Urothelium cell line (cell line): ENCODE results near the gene NCAM1.
A peak's percentile ranks its signal among the peaks of the same experiment; 100 is the strongest.

Experiments
- DNase-seq: peaks from one replicate; pipeline ENCODE4 v3.0.0; 2011; ENCODE audit warnings: low spot score, mixed read lengths
- FAIRE-seq: peaks from 2 replicates; lab custom pipeline; 2011; peaks lifted over from hg19 to GRCh38; lab: Jason Lieb, UNC

The NCAM1 gene

GRCh38 chr11:113193016-113193415 is 231.8 kb downstream of the NCAM1 start:
- DNase-seq = no peak
- FAIRE-seq = no peak

DNA sequence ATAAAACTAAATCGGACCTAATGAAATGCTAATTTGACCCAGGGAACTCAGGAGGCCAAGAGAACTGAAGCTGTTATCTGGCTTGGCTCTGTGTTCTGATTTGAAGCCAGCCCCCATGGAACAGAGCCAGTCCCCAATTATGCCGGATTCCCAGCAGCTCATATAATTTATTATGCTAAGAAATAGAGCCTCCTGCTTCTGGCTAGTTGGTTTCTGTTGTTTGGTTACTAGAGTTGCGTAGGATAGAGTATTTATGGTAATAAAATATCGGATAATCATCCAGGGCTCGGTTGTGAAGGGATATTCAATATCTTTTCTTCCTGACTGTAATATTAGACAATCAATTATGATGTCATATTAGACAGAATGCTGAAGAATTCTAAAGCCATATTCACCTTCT is 232.7 kb downstream of the NCAM1 start:
- no peak for FAIRE-seq
- DNase-seq = no peak

DNA sequence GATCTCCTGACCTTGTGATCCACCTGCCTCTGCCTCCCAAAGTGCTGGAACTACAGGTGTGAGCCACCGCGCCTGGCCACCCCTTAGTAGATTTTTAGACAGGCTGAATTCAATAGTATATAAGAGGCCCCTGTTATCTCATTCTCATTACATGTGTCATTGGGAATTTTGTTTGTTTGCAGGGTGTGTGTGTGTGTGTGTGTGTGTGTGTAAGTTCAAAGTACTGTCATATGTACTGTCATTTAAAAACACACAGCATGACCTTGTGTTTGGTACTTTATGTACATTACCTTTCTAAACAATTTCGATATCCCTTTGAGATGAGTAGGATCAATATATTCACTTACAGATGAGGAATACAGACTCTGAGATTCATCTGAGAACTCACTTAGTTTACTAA is 234.5 kb downstream of the NCAM1 start:
- FAIRE-seq (no peak), DNase-seq (no peak)

GRCh38 chr11:113197446-113197845 is 236.2 kb downstream of the NCAM1 start:
- FAIRE-seq = peak; percentile 27
- DNase-seq = no peak

GRCh38 chr11:113198972-113199661 is 237.9 kb downstream of the NCAM1 start:
- FAIRE-seq = no peak

GRCh38 chr11:113199866-113200265 is 238.6 kb downstream of the NCAM1 start:
- no peak for FAIRE-seq
- DNase-seq = no peak

More at GRCh38 chr11:113198972-113199661, 237.9 kb downstream of the NCAM1 start:
- no peak for DNase-seq

DNA sequence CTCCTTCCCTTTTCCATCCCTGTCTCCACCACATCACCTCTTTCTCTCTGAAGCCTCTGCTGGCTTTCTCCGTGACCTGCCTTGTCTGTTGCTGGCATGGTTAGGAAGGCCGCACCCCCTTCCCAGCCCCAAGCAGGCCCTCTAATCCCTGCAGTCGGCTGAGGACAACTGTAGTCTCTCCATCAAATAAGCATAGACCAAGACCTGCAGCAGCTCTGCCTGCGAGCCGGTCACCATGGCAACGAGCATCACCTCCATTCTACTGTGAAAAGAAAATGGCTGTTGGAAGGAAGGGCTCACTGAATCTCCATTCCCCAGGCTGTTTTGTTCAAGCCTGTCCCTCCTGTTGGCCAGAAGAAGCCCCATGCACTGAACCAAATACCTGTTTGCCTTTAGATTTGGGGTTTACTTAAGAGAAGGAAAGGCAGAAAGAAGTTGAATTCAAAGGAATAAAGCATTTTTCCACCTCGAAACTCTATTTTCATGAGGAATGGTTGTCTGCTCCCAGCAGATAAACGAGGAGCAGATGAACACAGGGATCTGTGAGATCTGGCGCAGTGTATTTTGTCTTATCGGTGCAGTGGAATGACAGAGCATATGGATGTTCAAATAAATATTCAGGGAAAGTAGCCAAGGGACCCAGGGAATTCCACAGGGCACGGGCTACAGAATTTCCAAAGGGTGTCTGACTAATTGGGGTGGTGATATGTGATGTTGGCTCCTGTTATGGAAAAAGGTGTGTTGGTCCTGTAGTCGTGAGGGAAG is 240.0 kb downstream of the NCAM1 start:
- no peak for DNase-seq
- no peak for FAIRE-seq

DNA sequence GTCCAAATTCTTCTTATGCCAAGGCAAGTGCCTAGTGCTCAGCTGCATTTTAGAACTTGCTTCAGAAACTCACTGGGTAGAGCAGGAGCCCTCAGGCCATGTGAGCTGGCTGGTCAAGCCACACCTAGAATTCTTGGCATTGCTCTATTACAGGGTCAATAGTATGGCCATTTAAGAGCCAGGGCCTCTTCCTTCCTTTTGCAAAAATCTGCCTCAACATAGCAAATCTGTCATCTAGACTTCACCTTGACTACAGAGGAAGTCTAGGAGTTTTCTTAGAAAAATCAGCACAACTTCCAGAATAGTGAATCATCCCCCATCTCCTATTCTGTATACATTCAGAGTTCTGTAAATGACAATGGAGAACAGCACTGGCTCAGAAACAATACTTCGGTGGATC is 241.2 kb downstream of the NCAM1 start:
- FAIRE-seq (no peak), DNase-seq (no peak)

DNA sequence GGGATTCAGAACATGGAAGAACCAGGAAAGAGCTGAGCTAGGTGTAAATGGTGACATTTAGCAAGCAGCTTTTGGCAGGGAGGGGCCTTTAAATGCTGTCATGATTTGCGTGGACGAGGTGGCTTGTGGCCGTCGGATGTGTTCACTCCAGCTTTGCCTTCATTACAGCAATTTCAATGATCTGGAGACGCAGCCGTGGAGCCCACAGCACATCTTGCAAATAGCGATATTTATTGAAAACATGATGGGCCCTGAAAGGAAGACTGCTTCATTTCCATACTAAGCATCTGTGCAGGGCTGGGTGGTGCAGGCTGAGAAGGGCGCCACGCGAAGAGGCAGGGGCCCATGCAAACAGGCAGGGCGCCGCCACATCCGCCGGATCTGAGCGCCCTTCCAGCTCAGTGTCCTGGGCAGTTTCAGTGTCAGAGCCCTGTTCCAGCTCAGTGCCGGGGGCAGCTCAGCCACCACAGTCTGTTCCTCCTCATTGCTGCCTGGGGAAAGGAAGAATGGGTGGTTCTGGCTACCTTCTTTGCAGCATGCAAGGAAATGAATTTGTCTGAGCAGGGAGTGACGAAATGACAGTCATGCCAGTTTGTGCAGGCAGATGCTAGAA is 242.0 kb downstream of the NCAM1 start:
- DNase-seq (no peak), FAIRE-seq (no peak)

- peak; percentile 61 for FAIRE-seq
- DNase-seq = peak; percentile 57
These were observed 243.1 kb downstream of the NCAM1 start for GRCh38 chr11:113204280-113204679.

DNA sequence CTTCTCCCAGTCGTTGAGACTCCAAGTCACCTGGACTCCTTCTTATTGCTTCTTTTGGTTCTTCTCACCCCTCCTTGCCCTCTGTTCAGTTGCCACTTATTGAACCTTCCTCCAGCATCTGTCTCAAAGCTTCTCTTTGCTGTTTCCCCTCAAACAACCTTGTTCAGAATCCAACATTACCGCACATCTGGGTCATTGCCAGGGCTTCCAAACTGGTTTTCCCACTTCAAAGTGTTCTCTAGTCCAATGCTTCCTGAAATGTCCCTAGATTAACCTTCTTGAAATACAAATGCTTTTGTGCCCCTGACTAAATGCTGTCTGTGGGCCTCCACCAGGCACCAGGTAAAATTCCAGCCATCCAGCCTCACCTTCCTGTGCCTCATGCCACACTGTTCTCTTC is 252.3 kb downstream of the NCAM1 start:
- DNase-seq = no peak
- FAIRE-seq = no peak

GRCh38 chr11:113222241-113222640 is 261.0 kb downstream of the NCAM1 start:
- no peak for DNase-seq
- FAIRE-seq = peak; percentile 69

GRCh38 chr11:113234888-113235287 is 273.7 kb downstream of the NCAM1 start:
- FAIRE-seq (no peak), DNase-seq (no peak)

DNA sequence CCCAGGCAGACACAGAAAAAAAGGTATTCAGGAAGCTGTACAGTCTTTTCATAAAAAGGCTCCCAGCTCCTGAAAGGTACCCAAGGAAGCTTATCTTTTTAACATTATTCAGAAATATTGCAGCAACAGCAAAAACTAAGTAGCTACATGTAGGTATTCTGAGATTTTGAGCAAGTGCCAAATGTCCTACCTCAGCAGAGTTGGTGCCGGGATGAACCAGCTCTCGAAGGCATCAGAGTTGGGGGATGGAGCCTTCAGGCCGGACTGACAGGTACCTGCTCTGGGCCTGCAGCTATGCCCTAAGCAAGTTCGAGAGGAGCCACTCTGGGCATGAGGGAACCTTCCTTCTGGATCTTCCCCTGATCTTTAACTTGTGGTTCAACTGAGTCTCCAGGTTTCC is 276.0 kb downstream of the NCAM1 start:
- DNase-seq (no peak), FAIRE-seq (no peak)

DNA sequence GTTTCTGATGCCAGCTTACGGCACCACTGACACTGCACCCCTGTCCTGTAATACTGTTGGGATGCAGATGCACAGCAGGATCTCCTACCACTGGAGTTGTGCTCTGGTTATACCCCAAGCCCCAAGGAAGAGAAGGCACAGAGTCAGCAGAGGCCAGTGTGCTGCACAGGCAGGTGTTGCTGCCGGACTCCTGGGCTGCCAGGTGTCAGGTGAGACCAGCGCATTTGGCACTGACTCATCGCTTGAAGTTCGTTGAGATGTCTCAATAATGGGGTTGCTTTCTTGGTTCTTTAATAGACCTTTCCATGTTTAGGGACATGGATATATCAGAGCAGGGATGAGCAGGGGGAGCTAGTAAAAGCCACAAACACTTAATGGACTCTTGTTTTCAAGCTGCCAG is 277.5 kb downstream of the NCAM1 start:
- FAIRE-seq (no peak), DNase-seq (no peak)

DNA sequence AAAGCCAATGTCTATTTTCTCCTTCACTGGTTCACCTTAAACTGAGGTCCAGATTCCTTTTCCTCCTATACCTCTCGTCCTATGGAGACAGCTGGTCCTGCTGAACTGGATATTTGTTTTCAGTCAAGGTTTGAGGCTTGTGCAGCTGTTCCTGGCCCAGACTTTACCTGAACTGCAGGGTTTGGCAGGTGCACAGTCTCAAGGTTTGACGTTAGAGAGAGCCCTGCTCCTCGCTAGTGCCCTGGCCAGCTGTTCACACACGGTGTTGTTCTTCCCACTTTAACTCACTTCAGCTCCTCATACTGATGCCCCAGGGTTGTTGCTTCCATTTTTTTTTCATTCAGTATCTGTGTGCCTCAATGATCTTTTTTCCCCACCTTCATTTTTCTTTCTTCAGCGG is 279.2 kb downstream of the NCAM1 start:
- FAIRE-seq (no peak), DNase-seq (no peak)

GRCh38 chr11:113240790-113241635 is 279.8 kb downstream of the NCAM1 start:
- DNase-seq (no peak), FAIRE-seq (no peak)

DNA sequence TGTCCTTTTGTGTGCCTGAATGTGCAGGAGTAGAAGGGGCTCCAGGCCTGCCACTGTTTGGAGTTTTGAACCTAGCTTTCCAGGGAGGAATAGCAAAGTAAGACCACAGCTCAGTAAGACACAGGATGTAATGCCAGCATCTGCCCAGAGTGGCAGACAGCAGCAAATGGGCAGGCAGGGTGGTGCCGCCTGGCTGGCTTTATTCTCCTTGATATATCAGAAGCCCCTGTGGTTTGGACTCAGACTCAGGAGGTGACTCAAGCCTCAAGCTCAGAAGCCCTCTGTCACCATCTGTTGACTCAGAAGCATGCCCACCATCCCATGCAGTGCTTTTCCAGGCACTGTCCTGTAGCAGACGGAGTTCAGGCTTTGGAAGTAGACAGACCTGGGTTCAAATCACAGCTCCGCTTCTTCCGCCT is 280.4 kb downstream of the NCAM1 start:
- no peak for FAIRE-seq
- DNase-seq = no peak

- no peak for DNase-seq
- no peak for FAIRE-seq
These were observed 280.8 kb downstream of the NCAM1 start for GRCh38 chr11:113242060-113242459.

DNA sequence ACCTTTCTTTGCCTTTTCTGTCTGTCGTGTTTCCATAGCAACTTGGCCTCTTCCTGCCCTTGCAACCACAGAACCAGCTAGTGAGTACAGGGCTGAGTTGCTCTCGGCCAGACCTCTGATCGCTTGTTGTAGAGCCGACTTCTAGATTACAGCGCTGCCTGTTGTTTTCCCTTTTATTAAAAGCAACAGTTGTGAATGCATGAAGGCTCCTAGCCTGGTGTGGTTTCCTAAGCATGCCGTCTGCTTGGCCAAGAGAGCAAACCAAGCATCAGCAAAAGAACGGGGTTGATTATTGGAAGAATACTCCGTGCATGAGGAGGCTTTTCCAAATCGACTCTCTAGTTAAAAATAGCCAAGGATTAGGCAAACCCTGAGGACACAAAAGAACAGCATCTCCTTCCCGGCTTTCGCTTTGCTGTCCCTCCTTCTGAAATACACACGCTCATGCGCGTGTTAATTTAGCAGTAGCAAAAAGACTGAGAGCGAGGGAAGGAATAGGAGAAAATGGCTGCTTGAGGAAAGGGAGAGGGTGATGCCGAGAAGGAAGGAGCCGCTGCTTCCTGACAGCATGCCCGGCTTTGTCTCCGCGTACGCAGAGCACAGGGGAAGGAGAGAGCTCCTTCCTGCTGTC is 281.7 kb downstream of the NCAM1 start:
- FAIRE-seq = no peak
- DNase-seq = no peak

GRCh38 chr11:113243696-113244095 is 282.5 kb downstream of the NCAM1 start:
- FAIRE-seq = no peak
- DNase-seq = no peak
